HCT116 (cell line): ENCODE results near the gene REEP3.

ENCODE experiments used
- JUND ChIP-seq: IDR thresholded peaks from 2 replicates; pipeline ENCODE4 v1.6.1; 2012
- POLR2A ChIP-seq: IDR thresholded peaks from 2 replicates; pipeline ENCODE4 v1.7.0; 2011; ENCODE audit warnings: borderline replicate concordance; ENCODE audit not compliant: insufficient read depth, insufficient read length; ENCODE audit errors: extremely low read depth

DNA sequence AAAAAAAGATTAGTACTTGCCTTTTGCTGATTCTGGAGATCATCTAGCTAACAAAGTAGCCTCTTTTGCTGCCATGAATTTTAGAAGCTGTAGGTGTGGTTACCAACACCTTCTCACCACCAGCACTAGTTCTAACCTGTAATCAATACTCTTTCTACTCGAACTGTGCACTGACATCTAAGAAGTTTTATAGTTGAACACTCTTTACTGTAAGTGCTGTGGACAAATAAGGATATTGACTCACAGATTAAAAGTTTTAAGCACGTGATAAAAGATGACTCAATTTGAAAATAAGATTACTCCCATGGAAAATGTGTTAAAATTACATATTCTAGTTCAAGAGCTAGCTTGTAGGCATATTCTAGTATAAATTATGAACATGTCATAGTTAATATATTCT is 89.9 kb downstream of the REEP3 start:
- TF ChIP-seq POLR2A = no peak
- no peak for TF ChIP-seq JUND
